Naive B cell (primary cell): Measurements from ENCODE around the gene ESYT1. TPM values are rescaled to one million over a fixed set of nuclear protein-coding genes. Genes with fewer than 3 reads are reported as not detected.

Experiments
- ATAC-seq, 2 donors: fragments of 150-1000 bp; cut with Tn5 transposase; 2 replicates each; pipeline ENCODE4 v1.10.0; 2021; ENCODE audit warnings: low read depth in 2 of 2, mild to moderate bottlenecking in 2 of 2, moderate library complexity in 2 of 2
- DNase-seq: peaks from one replicate; pipeline ENCODE4 v3.0.0; 2022
- H3K27ac Mint-ChIP-seq, 6 donors: one replicate each; pipeline ENCODE4 v1.8.0; 2020 to 2022; ENCODE audit warnings: mild to moderate bottlenecking in 6 of 6, mixed read lengths in 6 of 6, moderate library complexity in 5 of 6, inconsistent platforms in 2 of 6
- H3K27me3 Mint-ChIP-seq, 3 donors: one replicate each; pipeline ENCODE4 v1.8.0; 2021 to 2022; ENCODE audit warnings: mixed read lengths in 3 of 3, mild to moderate bottlenecking in 1 of 3
- H3K36me3 Mint-ChIP-seq, 2 donors: one replicate each; pipeline ENCODE4 v1.8.0; 2020 to 2022; ENCODE audit warnings: mixed read lengths in 2 of 2, inconsistent platforms in 1 of 2, mild to moderate bottlenecking in 1 of 2
- H3K4me1 Mint-ChIP-seq, 3 donors: one replicate each; pipeline ENCODE4 v1.8.0; 2020 to 2022; ENCODE audit warnings: mixed read lengths in 3 of 3, inconsistent platforms in 1 of 3, mild to moderate bottlenecking in 1 of 3, moderate library complexity in 1 of 3
- H3K4me3 Mint-ChIP-seq, 8 donors: one replicate each; pipeline ENCODE4 v1.8.0; 2020 to 2022; ENCODE audit warnings: mild to moderate bottlenecking in 8 of 8, mixed read lengths in 8 of 8, moderate library complexity in 8 of 8, inconsistent platforms in 2 of 8
- H3K9me3 Mint-ChIP-seq, 7 donors: one replicate each; pipeline ENCODE4 v1.8.0; 2020 to 2022; ENCODE audit warnings: mixed read lengths in 7 of 7, mild to moderate bottlenecking in 5 of 7, inconsistent platforms in 2 of 7, moderate library complexity in 1 of 7
- polyA plus RNA-seq, 6 donors: library from polyadenylated mRNA; unstranded; fragments of 300-500 nt; fragmentation: Illumina TruSeq; gene quantifications; one replicate each; pipeline ENCODE4 v1.2.3, GENCODE V29; 2021; ENCODE audit warnings: low read depth in 6 of 6

ESYT1 gene
- polyA plus RNA-seq, 6 donors from 2014 or later = 145 to 293 (median 196) TPM

- H3K4me1 Mint-ChIP-seq = no peaks in the 10 kb centered on the region
- H3K27ac Mint-ChIP-seq = peak overlapping the region in 1 of 6 donors; percentile 47
- no peaks in the 10 kb centered on the region for H3K9me3 Mint-ChIP-seq
- peak overlapping the region in 1 of 8 donors; percentile 12 for H3K4me3 Mint-ChIP-seq
- no peaks in the 10 kb centered on the region for H3K36me3 Mint-ChIP-seq
- ATAC-seq (no peak), DNase-seq (no peak)
- peaks cover 14 to 41% (median 23%) of the 10 kb centered on the region in 3 donors for H3K27me3 Mint-ChIP-seq
Measured at GRCh38 chr12:56086608-56087007, 41.5 kb upstream of the ESYT1 start.

- H3K9me3 Mint-ChIP-seq = no peaks in the 10 kb centered on the region
- ATAC-seq (no peak), DNase-seq (no peak)
- no peaks in the 10 kb centered on the region for H3K4me1 Mint-ChIP-seq
- H3K36me3 Mint-ChIP-seq = no peaks in the 10 kb centered on the region
- H3K4me3 Mint-ChIP-seq = no peak overlapping the region
- H3K27me3 Mint-ChIP-seq = peaks cover 8 to 34% (median 26%) of the 10 kb centered on the region in 3 donors
- H3K27ac Mint-ChIP-seq = no peak overlapping the region
Measured at GRCh38 chr12:56087220-56087619, 40.8 kb upstream of the ESYT1 start.

GRCh38 chr12:56097738-56098137 lies 30.3 kb upstream of the ESYT1 start:
- no peak for DNase-seq
- H3K4me1 Mint-ChIP-seq = peaks cover 0 to 5% (median 0%) of the 10 kb centered on the region in 3 donors
- H3K9me3 Mint-ChIP-seq = no peaks in the 10 kb centered on the region
- no peaks in the 10 kb centered on the region for H3K36me3 Mint-ChIP-seq
- H3K27me3 Mint-ChIP-seq = peaks cover 6 to 45% (median 44%) of the 10 kb centered on the region in 3 donors
- H3K4me3 Mint-ChIP-seq = no peak overlapping the region
- no peak for ATAC-seq
- peak overlapping the region in 1 of 6 donors; percentile 82 for H3K27ac Mint-ChIP-seq

GRCh38 chr12:56098592-56098991 lies 29.5 kb upstream of the ESYT1 start:
- no peak overlapping the region for H3K4me3 Mint-ChIP-seq
- no peaks in the 10 kb centered on the region for H3K36me3 Mint-ChIP-seq
- peak overlapping the region in 1 of 6 donors; percentile 45 for H3K27ac Mint-ChIP-seq
- DNase-seq (no peak), ATAC-seq (no peak)
- H3K27me3 Mint-ChIP-seq = peaks cover 6 to 36% (median 35%) of the 10 kb centered on the region in 3 donors
- no peaks in the 10 kb centered on the region for H3K9me3 Mint-ChIP-seq
- H3K4me1 Mint-ChIP-seq = peaks cover 0 to 11% (median 5%) of the 10 kb centered on the region in 3 donors

- Mint-ChIP-seq H3K27ac (no peak overlapping the region), H3K9me3 (no peaks in the 10 kb centered on the region), H3K27me3 (peaks cover 6 to 25% (median 25%) of the 10 kb centered on the region in 3 donors), H3K36me3 (no peaks in the 10 kb centered on the region), H3K4me1 (peaks cover 9 to 22% (median 16%) of the 10 kb centered on the region in 3 donors), H3K4me3 (no peak overlapping the region)
- ATAC-seq (no peak), DNase-seq (no peak)
Measured at GRCh38 chr12:56099787-56100186, 28.3 kb upstream of the ESYT1 start.

GRCh38 chr12:56101045-56101444 lies 27.0 kb upstream of the ESYT1 start:
- Mint-ChIP-seq H3K4me1 (peaks cover 19 to 35% (median 28%) of the 10 kb centered on the region in 3 donors), H3K27me3 (peaks cover 0 to 13% (median 12%) of the 10 kb centered on the region in 3 donors), H3K36me3 (no peaks in the 10 kb centered on the region), H3K4me3 (peak overlapping the region in 1 of 8 donors; percentile 50), H3K27ac (no peak overlapping the region), H3K9me3 (no peaks in the 10 kb centered on the region)
- DNase-seq = no peak
- no peak for ATAC-seq

GRCh38 chr12:56102683-56103065 lies 25.4 kb upstream of the ESYT1 start:
- H3K9me3 Mint-ChIP-seq = no peaks in the 10 kb centered on the region
- peak overlapping the region in 1 of 8 donors; percentile 95 for H3K4me3 Mint-ChIP-seq
- ATAC-seq (no peak), DNase-seq (no peak)
- no peaks in the 10 kb centered on the region for H3K36me3 Mint-ChIP-seq
- peaks cover 0 to 3% (median 2%) of the 10 kb centered on the region in 3 donors for H3K27me3 Mint-ChIP-seq
- peaks cover 19 to 39% (median 36%) of the 10 kb centered on the region in 3 donors for H3K4me1 Mint-ChIP-seq
- peak overlapping the region in 1 of 6 donors; percentile 62 for H3K27ac Mint-ChIP-seq

- DNase-seq (no peak), ATAC-seq (no peak)
Measured at GRCh38 chr12:56103066-56103711, 24.9 kb upstream of the ESYT1 start.

GRCh38 chr12:56103823-56104108 lies 24.3 kb upstream of the ESYT1 start:
- peaks cover 19 to 37% (median 36%) of the 10 kb centered on the region in 3 donors for H3K4me1 Mint-ChIP-seq
- H3K27me3 Mint-ChIP-seq = no peaks in the 10 kb centered on the region
- no peaks in the 10 kb centered on the region for H3K9me3 Mint-ChIP-seq
- H3K27ac Mint-ChIP-seq = peak overlapping the region; percentile 78 to 98 (median 96)
- no peak for DNase-seq
- peak overlapping the region; percentile 95 to 100 (median 99) for H3K4me3 Mint-ChIP-seq
- no peaks in the 10 kb centered on the region for H3K36me3 Mint-ChIP-seq
- ATAC-seq = no peak

More at GRCh38 chr12:56103066-56103711, 24.9 kb upstream of the ESYT1 start:
- Mint-ChIP-seq H3K4me3 (peak overlapping the region in 7 of 8 donors; percentile 95 to 100 (median 99)), H3K4me1 (peaks cover 19 to 37% (median 36%) of the 10 kb centered on the region in 3 donors), H3K9me3 (no peaks in the 10 kb centered on the region), H3K27ac (peak overlapping the region in 4 of 6 donors; percentile 46 to 98 (median 96)), H3K27me3 (no peaks in the 10 kb centered on the region), H3K36me3 (no peaks in the 10 kb centered on the region)

GRCh38 chr12:56104109-56104814 lies 23.8 kb upstream of the ESYT1 start, which contains the start of gene PA2G4:
Gene PA2G4, plus strand, starts transcription at chr12:56104559. Its CDS starts 179 bp downstream, at chr12:56104738.
- Mint-ChIP-seq H3K4me3 (peak within 1 kb of the TSS; percentile 95 to 100 (median 99)), H3K9me3 (no peaks in the 10 kb centered on the region), H3K4me1 (peaks cover 19 to 37% (median 36%) of the 10 kb centered on the region in 3 donors), H3K27ac (peak within 1 kb of the TSS; percentile 78 to 98 (median 96)), H3K36me3 (no peaks in the 10 kb centered on the region), H3K27me3 (no peaks in the 10 kb centered on the region)
- peak; percentile 93 to 94 for ATAC-seq
- DNase-seq = peak; percentile 93

- H3K27me3 Mint-ChIP-seq = no peaks in the 10 kb centered on the region
- DNase-seq = no peak
Measured at GRCh38 chr12:56104815-56105608, 23.1 kb upstream of the ESYT1 start.

GRCh38 chr12:56105609-56105902 lies 22.5 kb upstream of the ESYT1 start:
- Mint-ChIP-seq H3K27ac (peak overlapping the region in 4 of 6 donors; percentile 35 to 97 (median 92)), H3K4me3 (peak overlapping the region; percentile 95 to 100 (median 99)), H3K4me1 (peaks cover 19 to 37% (median 36%) of the 10 kb centered on the region in 3 donors), H3K36me3 (peaks cover under 1 to 4% of the 10 kb centered on the region in 2 donors), H3K27me3 (no peaks in the 10 kb centered on the region), H3K9me3 (no peaks in the 10 kb centered on the region)
- DNase-seq (no peak), ATAC-seq (no peak)

More at GRCh38 chr12:56104815-56105608, 23.1 kb upstream of the ESYT1 start:
- no peaks in the 10 kb centered on the region for H3K9me3 Mint-ChIP-seq
- ATAC-seq = peak; percentile 2 to 10
- peaks cover 19 to 37% (median 36%) of the 10 kb centered on the region in 3 donors for H3K4me1 Mint-ChIP-seq
- H3K4me3 Mint-ChIP-seq = peak overlapping the region; percentile 95 to 100 (median 99)
- no peaks in the 10 kb centered on the region for H3K36me3 Mint-ChIP-seq
- peak overlapping the region; percentile 78 to 98 (median 96) for H3K27ac Mint-ChIP-seq

GRCh38 chr12:56107242-56107641 lies 20.8 kb upstream of the ESYT1 start:
- no peak for ATAC-seq
- Mint-ChIP-seq H3K4me3 (peak overlapping the region in 1 of 8 donors; percentile 95), H3K36me3 (peaks cover 7 to 10% of the 10 kb centered on the region in 2 donors), H3K9me3 (no peaks in the 10 kb centered on the region), H3K27ac (peak overlapping the region in 1 of 6 donors; percentile 84), H3K27me3 (no peaks in the 10 kb centered on the region), H3K4me1 (peaks cover 19 to 37% (median 36%) of the 10 kb centered on the region in 3 donors)
- no peak for DNase-seq
